Subcutaneous abdominal adipose tissue (tissue), 5 donors: ENCODE data around the gene NINL.

Experiments used
- H3K27ac ChIP-seq: one replicate; pipeline ENCODE4 v1.7.0; 2013; ENCODE audit warnings: low read depth, mild to moderate bottlenecking, inconsistent platforms, low read length, moderate library complexity
- H3K27me3 ChIP-seq, 5 donors: one replicate each; pipeline ENCODE4 v1.7.0; 2013; ENCODE audit warnings: low read length in 5 of 5, inconsistent platforms in 1 of 5; ENCODE audit not compliant: control insufficient read depth in 5 of 5, insufficient read depth in 4 of 5
- H3K36me3 ChIP-seq, 5 donors: one replicate each; pipeline ENCODE4 v1.7.0; 2013; ENCODE audit warnings: low read length in 5 of 5; ENCODE audit not compliant: control insufficient read depth in 5 of 5, insufficient read depth in 5 of 5
- H3K4me1 ChIP-seq, 5 donors: one replicate each; pipeline ENCODE4 v1.7.0; 2013; ENCODE audit warnings: low read length in 5 of 5, mild to moderate bottlenecking in 3 of 5, moderate library complexity in 1 of 5; ENCODE audit not compliant: control insufficient read depth in 5 of 5, insufficient read depth in 5 of 5
- H3K4me3 ChIP-seq, 5 donors: one replicate each; pipeline ENCODE4 v1.7.0; 2013; ENCODE audit warnings: low read length in 5 of 5, low read depth in 1 of 5
- H3K9ac ChIP-seq, 5 donors: one replicate each; pipeline ENCODE4 v1.7.0; 2013; ENCODE audit warnings: low read length in 5 of 5, mild to moderate bottlenecking in 4 of 5, moderate library complexity in 3 of 5
- H3K9me3 ChIP-seq, 5 donors: one replicate each; pipeline ENCODE4 v1.7.0; 2013; ENCODE audit warnings: low read length in 5 of 5; ENCODE audit not compliant: control insufficient read depth in 5 of 5
- donor health status: healthy.
- donor health status: healthy.
- donor health status: healthy.
- donor health status: healthy.
- donor health status: healthy.

NINL gene

GRCh38 chr20:25547063-25547462 lies 38.3 kb downstream of the NINL start:
- no peaks in the 10 kb centered on the region for H3K36me3 ChIP-seq
- peaks cover 4 to 30% (median 20%) of the 10 kb centered on the region in 5 donors for H3K4me1 ChIP-seq
- H3K9ac ChIP-seq = no peak overlapping the region
- H3K4me3 ChIP-seq = no peak overlapping the region
- no peaks in the 10 kb centered on the region for H3K27me3 ChIP-seq
- no peaks in the 10 kb centered on the region for H3K9me3 ChIP-seq
- no peak overlapping the region for H3K27ac ChIP-seq

DNA sequence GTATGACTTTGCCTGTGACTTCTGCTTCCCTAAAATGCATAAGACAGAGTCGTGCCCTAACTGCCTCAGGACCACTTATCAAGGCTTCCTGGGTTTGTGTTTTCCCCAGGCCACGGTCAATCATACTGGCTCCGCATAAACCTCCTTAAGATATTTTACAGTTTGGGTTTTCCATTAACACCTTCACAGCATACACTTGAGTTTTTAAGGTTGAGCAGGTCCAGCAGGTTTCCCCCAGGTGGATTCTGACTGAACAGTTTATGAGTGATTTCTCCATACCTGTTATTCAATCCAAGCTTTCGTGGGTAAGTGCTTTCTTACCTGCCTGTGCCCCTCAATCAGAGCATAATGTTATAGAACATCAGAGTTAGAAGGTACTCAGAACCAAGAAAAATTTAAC lies 39.3 kb downstream of the NINL start:
- no peaks in the 10 kb centered on the region for H3K9me3 ChIP-seq
- no peaks in the 10 kb centered on the region for H3K36me3 ChIP-seq
- H3K9ac ChIP-seq = no peak overlapping the region
- no peak overlapping the region for H3K27ac ChIP-seq
- H3K4me1 ChIP-seq = peaks cover 6 to 40% (median 29%) of the 10 kb centered on the region in 5 donors
- no peaks in the 10 kb centered on the region for H3K27me3 ChIP-seq
- no peak overlapping the region for H3K4me3 ChIP-seq

DNA sequence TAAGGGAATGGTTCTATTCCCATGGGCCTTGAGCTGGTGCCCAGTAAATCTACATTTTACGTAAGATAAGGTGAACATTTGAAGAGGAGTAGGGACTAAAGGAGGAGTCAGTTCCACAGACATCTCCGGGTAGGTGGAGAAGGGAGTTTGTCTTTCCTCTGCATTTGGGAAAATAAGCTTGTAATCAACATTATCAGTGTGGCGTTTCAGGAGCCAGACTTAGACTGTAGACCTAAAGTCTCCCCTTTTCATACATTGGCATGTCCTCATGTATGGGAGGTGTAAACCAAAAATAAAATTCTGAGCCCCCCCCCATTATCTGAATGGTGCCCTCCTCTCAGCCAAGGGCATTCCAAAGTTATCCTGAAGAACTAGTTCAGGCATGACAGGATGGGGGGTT lies 40.2 kb downstream of the NINL start:
- H3K36me3 ChIP-seq = no peaks in the 10 kb centered on the region
- H3K27me3 ChIP-seq = no peaks in the 10 kb centered on the region
- no peak overlapping the region for H3K9ac ChIP-seq
- no peaks in the 10 kb centered on the region for H3K9me3 ChIP-seq
- H3K27ac ChIP-seq = no peak overlapping the region
- peaks cover 8 to 39% (median 31%) of the 10 kb centered on the region in 5 donors for H3K4me1 ChIP-seq
- no peak overlapping the region for H3K4me3 ChIP-seq

DNA sequence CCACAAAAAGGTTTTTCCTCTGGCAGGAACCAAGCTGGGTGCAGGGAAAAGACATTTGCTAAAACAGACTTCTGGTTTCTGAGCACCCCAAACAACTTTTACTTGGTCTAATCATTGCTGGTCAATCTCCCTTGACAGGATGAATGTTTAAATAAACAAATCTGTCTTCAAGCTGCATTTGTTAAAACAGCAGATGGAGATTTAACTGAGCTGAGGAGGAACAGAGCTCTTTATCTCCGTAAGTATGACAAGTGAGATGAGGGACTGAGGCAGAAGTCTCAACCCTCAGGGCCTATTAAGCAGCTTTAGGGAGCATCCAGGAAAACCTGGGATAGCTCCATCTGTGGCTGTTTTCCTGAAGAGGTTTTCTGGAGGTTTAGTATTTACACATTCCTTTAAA lies 40.6 kb downstream of the NINL start:
- Histone ChIP-seq H3K27me3 (no peaks in the 10 kb centered on the region), H3K9me3 (no peaks in the 10 kb centered on the region), H3K4me1 (peaks cover 8 to 39% (median 31%) of the 10 kb centered on the region in 5 donors), H3K9ac (no peak overlapping the region), H3K4me3 (no peak overlapping the region), H3K36me3 (no peaks in the 10 kb centered on the region), H3K27ac (no peak overlapping the region)

- Histone ChIP-seq H3K9ac (no peak overlapping the region), H3K27me3 (no peaks in the 10 kb centered on the region), H3K4me3 (no peak overlapping the region), H3K27ac (no peak overlapping the region), H3K9me3 (no peaks in the 10 kb centered on the region), H3K4me1 (peaks cover 5 to 39% (median 31%) of the 10 kb centered on the region in 5 donors), H3K36me3 (no peaks in the 10 kb centered on the region)
Observed at GRCh38 chr20:25544311-25544710, 41.0 kb downstream of the NINL start.

DNA sequence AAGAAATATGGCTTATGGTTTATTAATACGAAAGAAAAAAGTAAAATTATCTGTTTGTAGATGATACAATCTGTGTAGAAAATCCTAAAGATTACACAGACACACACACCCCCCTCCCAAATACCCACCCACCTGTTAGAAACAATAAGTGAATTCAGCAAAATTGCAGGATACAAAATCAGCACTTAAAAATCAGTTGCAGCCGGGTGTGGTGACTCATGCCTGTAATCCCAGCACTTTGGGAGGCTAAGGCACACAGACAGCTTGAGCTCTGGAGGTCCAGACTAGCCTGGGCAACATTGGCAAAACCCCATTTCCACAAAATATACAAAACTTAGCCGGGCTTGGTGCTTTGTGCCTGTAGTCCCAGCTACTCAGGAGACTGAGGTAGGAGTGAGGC lies 42.3 kb downstream of the NINL start:
- Histone ChIP-seq H3K27ac (no peak overlapping the region), H3K36me3 (no peaks in the 10 kb centered on the region), H3K4me3 (no peak overlapping the region), H3K4me1 (peaks cover 7 to 34% (median 33%) of the 10 kb centered on the region in 5 donors), H3K9me3 (no peaks in the 10 kb centered on the region), H3K27me3 (no peaks in the 10 kb centered on the region), H3K9ac (no peak overlapping the region)

GRCh38 chr20:25541676-25542075 lies 43.7 kb downstream of the NINL start:
- no peak overlapping the region for H3K4me3 ChIP-seq
- H3K27me3 ChIP-seq = no peaks in the 10 kb centered on the region
- H3K9ac ChIP-seq = peak overlapping the region in 1 of 5 donors; percentile 45
- H3K9me3 ChIP-seq = no peaks in the 10 kb centered on the region
- peaks cover 7 to 34% (median 33%) of the 10 kb centered on the region in 5 donors for H3K4me1 ChIP-seq
- peak overlapping the region; percentile 52 for H3K27ac ChIP-seq
- no peaks in the 10 kb centered on the region for H3K36me3 ChIP-seq

DNA sequence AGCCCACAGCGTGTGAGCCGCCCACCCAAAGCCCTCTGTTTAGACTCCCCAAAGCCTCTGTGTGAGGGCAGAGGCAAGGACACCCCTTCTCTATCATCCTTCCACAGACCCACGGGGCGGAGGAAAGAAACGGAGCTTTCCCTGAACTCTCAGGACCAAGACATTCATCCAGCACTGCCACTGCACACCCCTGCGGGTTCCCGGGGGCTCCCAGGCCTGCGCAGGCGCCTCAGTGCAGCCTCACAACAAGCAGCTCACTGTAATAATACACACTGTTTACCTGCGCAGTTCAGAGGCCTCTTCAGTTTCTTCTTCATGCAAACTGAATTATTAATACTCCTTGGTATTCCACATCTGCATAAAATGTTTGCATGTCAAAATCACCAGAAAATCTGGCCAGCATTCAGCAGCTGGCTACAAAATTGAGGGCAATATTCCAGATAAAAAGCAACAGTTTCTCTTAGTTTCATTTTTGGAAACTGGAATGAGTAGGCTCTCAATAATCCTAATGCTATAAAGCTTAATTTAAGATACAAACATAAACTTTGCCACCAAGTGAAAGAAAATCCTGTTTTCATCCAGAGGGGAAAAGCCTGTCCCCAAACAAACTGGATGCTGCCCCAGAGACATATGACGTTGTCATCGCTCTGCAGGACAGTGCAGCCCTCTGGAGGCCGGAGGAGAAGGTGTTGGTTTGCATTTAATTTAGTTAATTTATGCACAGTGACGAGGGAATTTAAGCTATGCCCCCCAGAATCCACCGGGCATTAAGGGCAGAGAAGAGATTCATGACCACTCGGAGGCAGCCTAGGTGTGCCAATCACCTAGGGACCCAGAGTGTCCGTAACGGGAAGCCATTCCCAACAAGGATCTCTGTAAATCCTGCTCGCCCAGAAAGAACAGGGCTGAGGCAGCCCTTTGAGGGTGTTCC lies 45.3 kb downstream of the NINL start:
- no peaks in the 10 kb centered on the region for H3K36me3 ChIP-seq
- no peaks in the 10 kb centered on the region for H3K9me3 ChIP-seq
- H3K9ac ChIP-seq = peak overlapping the region in 3 of 5 donors; percentile 27 to 68 (median 67)
- peak overlapping the region; percentile 27 to 76 (median 66) for H3K4me3 ChIP-seq
- H3K27me3 ChIP-seq = no peaks in the 10 kb centered on the region
- no peak overlapping the region for H3K27ac ChIP-seq
- H3K4me1 ChIP-seq = peaks cover 10 to 41% (median 38%) of the 10 kb centered on the region in 5 donors

- Histone ChIP-seq H3K36me3 (no peaks in the 10 kb centered on the region), H3K9me3 (no peaks in the 10 kb centered on the region), H3K27me3 (no peaks in the 10 kb centered on the region), H3K4me3 (peak overlapping the region; percentile 27 to 66 (median 64)), H3K4me1 (peaks cover 10 to 41% (median 38%) of the 10 kb centered on the region in 5 donors), H3K27ac (no peak overlapping the region), H3K9ac (peak overlapping the region in 1 of 5 donors; percentile 38)
Observed at GRCh38 chr20:25538838-25539665, 46.3 kb downstream of the NINL start.

DNA sequence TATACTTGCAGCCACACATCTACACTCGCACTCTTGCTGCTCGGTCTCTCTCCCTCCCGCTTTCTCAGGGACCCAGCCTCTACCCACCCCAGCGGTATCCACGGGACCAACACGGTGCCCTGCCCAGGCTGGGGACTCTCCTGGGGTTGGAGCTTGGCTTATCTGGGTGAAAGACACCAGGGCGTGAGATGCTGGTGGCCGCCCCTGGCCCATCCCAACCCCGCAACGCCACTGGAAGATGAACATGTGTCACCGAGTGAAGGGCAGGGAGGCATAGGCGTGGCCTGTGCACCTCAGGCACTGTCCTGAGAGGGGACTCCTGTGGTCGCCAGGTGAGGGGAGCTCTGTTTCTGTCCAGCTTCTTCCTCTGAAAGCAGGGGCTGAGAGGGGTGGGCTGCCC lies 47.4 kb downstream of the NINL start:
- no peaks in the 10 kb centered on the region for H3K9me3 ChIP-seq
- no peaks in the 10 kb centered on the region for H3K36me3 ChIP-seq
- peaks cover 10 to 47% (median 38%) of the 10 kb centered on the region in 5 donors for H3K4me1 ChIP-seq
- no peak overlapping the region for H3K27ac ChIP-seq
- no peak overlapping the region for H3K9ac ChIP-seq
- H3K27me3 ChIP-seq = no peaks in the 10 kb centered on the region
- no peak overlapping the region for H3K4me3 ChIP-seq
